Activated B cell treated with CpG ODN at 0.5 μM for 24 hours (primary cell): ENCODE results near the gene AVPR1B. TPM values are rescaled to one million over a fixed set of nuclear protein-coding genes. Genes with fewer than 3 reads are reported as not detected.
A peak's percentile ranks its signal among the peaks of the same experiment; 100 is the strongest.

ENCODE experiments used
- ATAC-seq: fragments of 200-7000 bp; cut with Tn5 transposase; one replicate; pipeline ENCODE4 v1.10.0; 2021; ENCODE audit warnings: low read depth, mild to moderate bottlenecking, moderate library complexity
- CTCF ChIA-PET: fragments of 350-600 bp; sonication (Branson Sonifier 250); formaldehyde crosslinking; loops from one replicate; lab custom pipeline; 2021; ENCODE audit warnings: antibody characterized with exemption; lab: Charles Lee
- POLR2A ChIA-PET: fragments of 350-600 bp; sonication (Branson Sonifier 250); formaldehyde crosslinking; loops from one replicate; lab custom pipeline; 2021; ENCODE audit warnings: antibody characterized with exemption; lab: Charles Lee
- DNase-seq: peaks from one replicate; pipeline ENCODE4 v3.0.0; 2022
- H3K27ac Mint-ChIP-seq: one replicate; pipeline ENCODE4 v1.8.0; 2020; ENCODE audit warnings: mixed read lengths
- H3K27me3 Mint-ChIP-seq: one replicate; pipeline ENCODE4 v1.8.0; 2021; ENCODE audit warnings: mixed read lengths
- H3K36me3 Mint-ChIP-seq: one replicate; pipeline ENCODE4 v1.8.0; 2021; ENCODE audit warnings: low read depth, mixed read lengths
- H3K4me1 Mint-ChIP-seq: one replicate; pipeline ENCODE4 v1.8.0; 2021; ENCODE audit warnings: mixed read lengths
- H3K4me3 Mint-ChIP-seq: one replicate; pipeline ENCODE4 v1.8.0; 2020; ENCODE audit warnings: mild to moderate bottlenecking, mixed read lengths
- H3K9me3 Mint-ChIP-seq: one replicate; pipeline ENCODE4 v1.8.0; 2020; ENCODE audit warnings: mixed read lengths
- intact Hi-C: fragments of 100-400 bp; cut with micrococcal nuclease; formaldehyde crosslinking; loops from one replicate; pipeline ENCODE4 v1.15.1; 2024
- total RNA-seq: library from RNA; stranded (reverse); gene quantifications from 2 replicates; pipeline ENCODE4 v1.2.3, GENCODE V29; 2022
- TF ChIP-seq, protein P1 (sequence below): fragments of 200-600 bp; IDR thresholded peaks from one replicate; pipeline ENCODE4 v1.8.0; 2022; ENCODE audit warnings: antibody characterized with exemption, mild to moderate bottlenecking

Gene AVPR1B, protein sequence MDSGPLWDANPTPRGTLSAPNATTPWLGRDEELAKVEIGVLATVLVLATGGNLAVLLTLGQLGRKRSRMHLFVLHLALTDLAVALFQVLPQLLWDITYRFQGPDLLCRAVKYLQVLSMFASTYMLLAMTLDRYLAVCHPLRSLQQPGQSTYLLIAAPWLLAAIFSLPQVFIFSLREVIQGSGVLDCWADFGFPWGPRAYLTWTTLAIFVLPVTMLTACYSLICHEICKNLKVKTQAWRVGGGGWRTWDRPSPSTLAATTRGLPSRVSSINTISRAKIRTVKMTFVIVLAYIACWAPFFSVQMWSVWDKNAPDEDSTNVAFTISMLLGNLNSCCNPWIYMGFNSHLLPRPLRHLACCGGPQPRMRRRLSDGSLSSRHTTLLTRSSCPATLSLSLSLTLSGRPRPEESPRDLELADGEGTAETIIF
- total RNA-seq: not detected in 2 replicates

GRCh38 chr1:206117151-206117948, at the start of gene AVPR1B:
AVPR1B (minus strand) TSS chr1:206117388; CDS start chr1:206116890, 498 bp downstream.
- peaks cover 22% of the 10 kb centered on the region for H3K27me3 Mint-ChIP-seq
- TF ChIP-seq, protein P1, sequence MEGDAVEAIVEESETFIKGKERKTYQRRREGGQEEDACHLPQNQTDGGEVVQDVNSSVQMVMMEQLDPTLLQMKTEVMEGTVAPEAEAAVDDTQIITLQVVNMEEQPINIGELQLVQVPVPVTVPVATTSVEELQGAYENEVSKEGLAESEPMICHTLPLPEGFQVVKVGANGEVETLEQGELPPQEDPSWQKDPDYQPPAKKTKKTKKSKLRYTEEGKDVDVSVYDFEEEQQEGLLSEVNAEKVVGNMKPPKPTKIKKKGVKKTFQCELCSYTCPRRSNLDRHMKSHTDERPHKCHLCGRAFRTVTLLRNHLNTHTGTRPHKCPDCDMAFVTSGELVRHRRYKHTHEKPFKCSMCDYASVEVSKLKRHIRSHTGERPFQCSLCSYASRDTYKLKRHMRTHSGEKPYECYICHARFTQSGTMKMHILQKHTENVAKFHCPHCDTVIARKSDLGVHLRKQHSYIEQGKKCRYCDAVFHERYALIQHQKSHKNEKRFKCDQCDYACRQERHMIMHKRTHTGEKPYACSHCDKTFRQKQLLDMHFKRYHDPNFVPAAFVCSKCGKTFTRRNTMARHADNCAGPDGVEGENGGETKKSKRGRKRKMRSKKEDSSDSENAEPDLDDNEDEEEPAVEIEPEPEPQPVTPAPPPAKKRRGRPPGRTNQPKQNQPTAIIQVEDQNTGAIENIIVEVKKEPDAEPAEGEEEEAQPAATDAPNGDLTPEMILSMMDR: no peak
- H3K27ac Mint-ChIP-seq: peak within 1 kb of the TSS; percentile 50
- peak; percentile 49 for DNase-seq
- peak within 1 kb of the TSS; percentile 77 for H3K4me3 Mint-ChIP-seq
- no peaks in the 10 kb centered on the region for H3K36me3 Mint-ChIP-seq
- ChIA-PET CTCF (interaction anchor here (0.6 to 1.5 kb wide), 5 partner anchors 87 to 198 kb away, joined by 3 to 5 read pairs (median 3); no protein-coding TSS in a partner anchor), POLR2A (interaction anchor here (0.5 kb wide), 1 partner anchor 325 kb away, joined by 4 read pairs; no protein-coding TSS in a partner anchor)
- H3K9me3 Mint-ChIP-seq: peaks cover 12% of the 10 kb centered on the region
- peaks cover 13% of the 10 kb centered on the region for H3K4me1 Mint-ChIP-seq
- ATAC-seq: peak; percentile 88
- intact Hi-C loops: loop anchor here (5.0 kb wide), 1 partner anchor 405 kb away; no protein-coding TSS in a partner anchor

DNA sequence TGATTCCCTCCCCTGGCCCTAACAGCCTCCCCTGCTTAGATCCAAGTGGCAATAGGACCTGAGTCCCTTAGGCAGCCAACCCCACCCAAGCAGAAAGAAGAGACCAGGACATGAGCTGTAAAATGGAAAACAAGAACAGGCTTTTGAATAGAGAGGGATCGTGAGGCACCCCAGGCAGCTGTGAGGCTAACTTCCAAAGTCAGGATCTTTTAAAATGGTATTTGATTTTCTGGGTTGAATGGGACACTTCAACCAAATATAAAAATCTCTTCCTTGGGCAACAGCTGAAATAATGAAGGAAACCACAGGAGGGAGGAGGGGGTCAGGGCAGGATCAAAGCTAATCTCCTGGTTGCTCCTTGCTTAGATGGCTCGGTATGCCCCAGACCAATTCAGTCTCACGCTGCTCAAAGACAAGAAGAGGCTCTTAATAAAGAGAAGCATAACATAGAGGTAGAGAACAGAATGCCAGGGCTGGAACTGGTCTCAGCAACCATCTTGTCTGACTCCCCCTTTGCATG, 28.6 kb upstream of the AVPR1B start:
- CTCF ChIA-PET: no interaction called here
- no peak overlapping the region for H3K27ac Mint-ChIP-seq
- DNase-seq: no peak
- no peaks in the 10 kb centered on the region for H3K4me1 Mint-ChIP-seq
- H3K27me3 Mint-ChIP-seq: peaks cover 13% of the 10 kb centered on the region
- POLR2A ChIA-PET: no interaction called here
- no peak overlapping the region for H3K4me3 Mint-ChIP-seq
- intact Hi-C loops: no loop called here
- TF ChIP-seq, protein P1: no peak
- H3K36me3 Mint-ChIP-seq: no peaks in the 10 kb centered on the region
- no peak for ATAC-seq
- peaks cover 2% of the 10 kb centered on the region for H3K9me3 Mint-ChIP-seq

- Mint-ChIP-seq H3K9me3 (peaks cover 2% of the 10 kb centered on the region), H3K27ac (no peak overlapping the region), H3K4me3 (no peak overlapping the region), H3K27me3 (peaks cover 17% of the 10 kb centered on the region), H3K36me3 (no peaks in the 10 kb centered on the region), H3K4me1 (no peaks in the 10 kb centered on the region)
- no peak for DNase-seq
- TF ChIP-seq, protein P1: no peak
- intact Hi-C loops: no loop called here
- CTCF ChIA-PET: no interaction called here
- no peak for ATAC-seq
- POLR2A ChIA-PET: no interaction called here
These were observed 27.4 kb upstream of the AVPR1B start for GRCh38 chr1:206144605-206145004.

DNA sequence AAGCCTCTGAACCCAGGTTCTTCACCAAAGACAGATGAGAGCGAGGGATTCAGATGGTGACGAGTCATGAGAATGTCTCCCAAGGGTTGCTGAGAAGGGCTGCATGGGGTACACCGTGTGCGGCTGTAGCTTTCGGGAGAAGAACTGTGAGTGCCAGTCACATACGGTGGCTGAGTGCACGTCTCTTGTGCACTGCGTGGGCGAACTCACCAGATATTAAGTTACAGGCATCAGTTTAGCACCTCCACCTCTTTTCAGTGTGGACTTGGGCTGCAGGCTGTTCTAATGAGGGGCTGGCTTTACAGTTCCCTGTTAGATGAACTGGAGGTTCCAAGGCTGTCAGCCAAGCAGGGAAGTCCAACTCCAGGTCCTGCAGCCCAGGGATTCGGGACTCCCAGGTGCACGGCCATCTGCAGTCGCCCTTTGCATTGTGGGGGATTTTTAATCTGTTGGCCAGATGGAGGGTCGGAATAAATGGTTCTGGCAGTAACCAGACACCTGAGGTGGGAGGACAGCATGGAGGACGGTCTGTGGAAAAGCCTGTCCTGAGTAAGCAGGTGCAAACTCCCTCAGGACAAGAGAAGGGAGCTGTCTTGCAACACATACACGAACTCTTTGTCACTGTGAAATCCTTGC, 26.5 kb upstream of the AVPR1B start:
- Mint-ChIP-seq H3K27ac (no peak overlapping the region), H3K36me3 (no peaks in the 10 kb centered on the region), H3K9me3 (peaks cover 2% of the 10 kb centered on the region), H3K4me1 (no peaks in the 10 kb centered on the region), H3K4me3 (no peak overlapping the region), H3K27me3 (peaks cover 22% of the 10 kb centered on the region)
- DNase-seq (no peak), ATAC-seq (no peak)
- ChIA-PET CTCF (no interaction called here), POLR2A (no interaction called here)
- intact Hi-C loops: no loop called here
- TF ChIP-seq, protein P1: no peak
